NT2/D1 (cell line): Measurements from ENCODE around the gene SPOP.

Experiments
- DNase-seq: peaks from one replicate; pipeline ENCODE4 v3.0.0-alpha.2; 2011; ENCODE audit warnings: low read depth, low spot score
- H3K27me3 ChIP-seq: 2 replicates; pipeline ENCODE4 v1.6.0; 2011; ENCODE audit warnings: mild to moderate bottlenecking; ENCODE audit not compliant: insufficient read length, insufficient read depth
- H3K36me3 ChIP-seq: 2 replicates; pipeline ENCODE4 v1.6.1; 2011; ENCODE audit warnings: mild to moderate bottlenecking, low read length, mixed read lengths; ENCODE audit not compliant: insufficient read depth, insufficient read length
- H3K4me1 ChIP-seq: 2 replicates; pipeline ENCODE4 v1.5.1; 2011; ENCODE audit not compliant: insufficient read depth, insufficient read length
- H3K4me3 ChIP-seq: 2 replicates; pipeline ENCODE4 v1.5.1; 2011; ENCODE audit warnings: low read depth; ENCODE audit not compliant: insufficient read length
- H3K9ac ChIP-seq: 2 replicates; pipeline ENCODE4 v1.6.0; 2011; ENCODE audit warnings: low read depth; ENCODE audit not compliant: insufficient read length
- H3K9me3 ChIP-seq: 2 replicates; pipeline ENCODE4 v1.5.1; 2011; ENCODE audit warnings: mild to moderate bottlenecking, low read length; ENCODE audit not compliant: insufficient read depth
- SUZ12 ChIP-seq: IDR thresholded peaks from 2 replicates; pipeline ENCODE4 v1.6.1; 2011; ENCODE audit not compliant: insufficient read length, insufficient read depth; ENCODE audit errors: extremely low read depth
- YY1 ChIP-seq: IDR thresholded peaks from 2 replicates; pipeline ENCODE4 v1.6.1; 2011; ENCODE audit not compliant: insufficient read length, insufficient read depth
- ZNF274 ChIP-seq: IDR thresholded peaks from 2 replicates; pipeline ENCODE4 v1.6.1; 2011; ENCODE audit warnings: mild to moderate bottlenecking, low read depth, low read length

Gene SPOP

DNA sequence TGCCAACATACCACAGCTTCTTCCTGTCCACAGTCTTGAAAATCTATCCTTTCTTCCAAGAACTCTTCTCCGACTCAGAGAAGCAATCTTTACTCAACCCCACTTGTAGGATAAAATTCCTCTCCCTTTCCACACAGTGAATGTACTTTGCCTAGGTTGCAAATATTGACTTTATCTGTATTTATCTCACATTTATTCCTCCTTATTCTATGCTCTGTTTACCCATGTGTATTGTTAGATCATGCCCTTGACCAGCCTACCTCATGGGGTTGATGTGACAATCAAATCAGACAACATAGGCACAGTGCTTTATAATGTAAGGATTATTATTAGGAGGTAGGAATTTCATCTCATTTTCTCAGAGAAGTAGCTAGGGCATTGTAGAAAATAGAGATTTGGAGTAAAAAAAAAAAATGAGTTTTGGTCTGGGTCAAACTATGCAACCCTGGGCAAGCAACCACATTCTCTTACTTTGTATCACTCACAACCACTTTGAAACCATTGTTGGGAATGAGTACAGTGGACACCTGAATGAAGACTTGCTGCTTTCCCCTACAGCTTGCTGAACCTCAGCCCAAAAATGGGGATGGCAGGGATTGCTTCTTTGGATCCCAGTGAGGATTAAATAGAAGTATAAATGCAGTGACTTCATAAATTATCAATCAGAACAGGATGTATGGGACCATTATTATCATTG is 38.9 kb upstream of the SPOP start:
- Histone ChIP-seq H3K4me3 (no peak overlapping the region), H3K9ac (no peak overlapping the region), H3K36me3 (peaks cover 65% of the 10 kb centered on the region), H3K9me3 (no peaks in the 10 kb centered on the region), H3K27me3 (no peaks in the 10 kb centered on the region), H3K4me1 (peaks cover 6% of the 10 kb centered on the region)
- DNase-seq, result no peak
- no peak for TF ChIP-seq ZNF274
- TF ChIP-seq YY1, result no peak
- no peak for TF ChIP-seq SUZ12

DNA sequence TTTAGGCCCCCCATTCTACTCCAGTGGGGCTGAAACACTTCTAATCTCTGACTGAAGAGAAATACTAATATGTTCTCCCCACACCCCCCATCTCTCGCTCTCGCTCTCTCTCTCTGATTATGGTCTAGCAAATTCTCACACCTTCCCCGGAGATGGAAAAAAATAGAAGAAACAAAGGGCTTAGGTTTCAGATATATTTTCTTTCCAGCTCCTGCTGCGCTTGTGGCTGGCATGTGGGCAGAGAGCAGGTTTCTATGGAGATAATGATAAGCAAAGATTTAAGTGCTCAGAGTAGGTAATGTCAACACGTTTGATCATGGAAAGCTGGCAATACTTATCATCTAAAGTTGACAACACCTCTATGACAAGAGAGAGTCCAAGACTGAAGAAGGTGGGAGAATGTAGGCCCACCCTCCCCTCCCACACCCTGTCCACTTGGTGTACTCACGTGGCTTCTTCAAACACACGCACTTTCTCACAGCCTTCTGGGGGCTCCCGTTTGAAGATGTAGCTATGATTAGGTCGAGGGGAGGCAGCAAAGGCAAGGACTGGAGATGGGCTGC is 37.9 kb upstream of the SPOP start:
- Histone ChIP-seq H3K4me1 (peaks cover 6% of the 10 kb centered on the region), H3K4me3 (no peak overlapping the region), H3K9ac (no peak overlapping the region), H3K36me3 (peaks cover 66% of the 10 kb centered on the region), H3K27me3 (no peaks in the 10 kb centered on the region), H3K9me3 (no peaks in the 10 kb centered on the region)
- no peak for DNase-seq
- TF ChIP-seq SUZ12 (no peak), ZNF274 (no peak), YY1 (no peak)

- DNase-seq, result no peak
- no peak for TF ChIP-seq SUZ12
- TF ChIP-seq ZNF274, result no peak
- no peak for TF ChIP-seq YY1
- peaks cover 6% of the 10 kb centered on the region for H3K4me1 ChIP-seq
Measured at GRCh38 chr17:49715216-49715615, 37.3 kb upstream of the SPOP start.

GRCh38 chr17:49708515-49709183 is 30.8 kb upstream of the SPOP start:
- peaks cover 47% of the 10 kb centered on the region for H3K36me3 ChIP-seq
- no peaks in the 10 kb centered on the region for H3K27me3 ChIP-seq
- no peak overlapping the region for H3K9ac ChIP-seq
- no peaks in the 10 kb centered on the region for H3K4me1 ChIP-seq
- no peaks in the 10 kb centered on the region for H3K9me3 ChIP-seq
- no peak for DNase-seq
- no peak overlapping the region for H3K4me3 ChIP-seq
- TF ChIP-seq SUZ12, result no peak
- no peak for TF ChIP-seq YY1
- TF ChIP-seq ZNF274, result no peak

More at GRCh38 chr17:49715216-49715615, 37.3 kb upstream of the SPOP start:
- Histone ChIP-seq H3K9ac (no peak overlapping the region), H3K9me3 (no peaks in the 10 kb centered on the region), H3K27me3 (no peaks in the 10 kb centered on the region), H3K36me3 (peaks cover 66% of the 10 kb centered on the region), H3K4me3 (no peak overlapping the region)

DNA sequence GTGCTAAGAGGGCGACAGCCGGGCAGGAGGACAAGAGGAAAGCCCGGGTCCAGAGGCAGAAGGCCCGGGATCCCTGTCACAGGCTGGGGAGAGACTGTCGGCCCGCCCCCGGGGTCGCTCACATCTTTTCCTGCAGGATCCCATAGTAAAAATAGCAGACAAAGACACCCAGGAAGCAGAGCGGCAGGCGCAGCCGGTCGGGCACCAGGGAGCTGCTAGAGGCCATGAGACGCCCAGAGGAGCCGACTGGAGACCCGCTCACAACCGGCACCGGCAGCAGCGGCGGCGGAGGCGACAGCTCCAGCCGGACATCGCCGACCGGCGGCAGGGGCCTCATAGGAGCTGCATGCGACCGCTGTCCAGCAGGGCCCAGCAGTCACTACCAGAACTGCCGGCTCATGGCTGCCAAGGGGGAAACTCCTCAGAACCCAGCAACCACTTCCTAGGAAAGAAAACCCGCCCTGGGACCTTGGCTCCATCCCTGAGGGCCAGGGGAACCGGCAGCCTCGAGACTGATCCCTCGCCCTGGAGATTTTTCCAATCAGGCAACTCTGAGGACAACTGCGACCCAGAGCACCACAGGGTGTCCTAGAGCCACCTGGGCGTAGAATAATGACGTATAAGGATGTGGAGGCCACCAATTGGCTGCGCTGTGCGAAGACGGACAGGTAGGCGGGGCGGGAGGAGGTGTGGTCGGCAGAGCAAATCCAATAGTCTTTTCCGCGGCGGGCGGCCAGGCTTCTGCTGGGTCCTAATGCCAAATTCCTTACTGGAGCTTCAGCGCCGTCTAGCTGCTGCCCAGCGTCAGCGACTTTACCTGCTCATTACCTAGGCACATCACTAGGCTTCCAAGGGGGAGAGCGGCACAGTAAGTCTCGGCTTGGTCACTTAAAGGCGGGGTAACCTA is 30.0 kb upstream of the SPOP start, which contains the start of gene SLC35B1:
SLC35B1 (minus strand) TSS at position 357 of the 907 bp plus-strand sequence; CDS start at position 226, 131 bp downstream.
- H3K9ac ChIP-seq, result peak within 1 kb of the TSS; percentile 96
- H3K4me1 ChIP-seq, result no peaks in the 10 kb centered on the region
- H3K36me3 ChIP-seq, result peaks cover 54% of the 10 kb centered on the region
- H3K4me3 ChIP-seq, result peak within 1 kb of the TSS; percentile 92
- DNase-seq, result peak; percentile 95
- TF ChIP-seq SUZ12 (no peak), ZNF274 (no peak), YY1 (peak; percentile 5)
- H3K9me3 ChIP-seq, result no peaks in the 10 kb centered on the region
- no peaks in the 10 kb centered on the region for H3K27me3 ChIP-seq

DNA sequence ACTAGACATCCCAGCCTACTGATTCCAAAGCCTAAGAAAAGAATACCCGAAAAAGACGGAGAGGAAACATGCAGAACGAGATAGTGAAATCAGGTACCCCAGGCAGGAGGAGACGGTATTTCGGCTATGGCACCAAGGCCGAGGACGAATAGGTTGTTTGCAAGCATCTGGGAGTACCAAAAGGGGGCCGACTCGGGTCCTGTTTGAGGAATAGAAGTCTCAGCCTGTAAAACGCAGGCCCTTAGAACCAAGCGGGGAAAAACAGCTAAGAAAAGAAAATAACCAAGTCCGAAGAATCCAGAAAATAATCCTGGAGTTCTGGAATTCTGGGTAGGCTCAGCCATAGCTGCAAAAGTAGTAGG is 29.3 kb upstream of the SPOP start:
- peak overlapping the region; percentile 96 for H3K9ac ChIP-seq
- no peaks in the 10 kb centered on the region for H3K4me1 ChIP-seq
- peak overlapping the region; percentile 92 for H3K4me3 ChIP-seq
- no peak for DNase-seq
- TF ChIP-seq ZNF274, result no peak
- TF ChIP-seq SUZ12, result no peak
- TF ChIP-seq YY1, result peak; percentile 3
- no peaks in the 10 kb centered on the region for H3K9me3 ChIP-seq
- peaks cover 57% of the 10 kb centered on the region for H3K36me3 ChIP-seq
- no peaks in the 10 kb centered on the region for H3K27me3 ChIP-seq

DNA sequence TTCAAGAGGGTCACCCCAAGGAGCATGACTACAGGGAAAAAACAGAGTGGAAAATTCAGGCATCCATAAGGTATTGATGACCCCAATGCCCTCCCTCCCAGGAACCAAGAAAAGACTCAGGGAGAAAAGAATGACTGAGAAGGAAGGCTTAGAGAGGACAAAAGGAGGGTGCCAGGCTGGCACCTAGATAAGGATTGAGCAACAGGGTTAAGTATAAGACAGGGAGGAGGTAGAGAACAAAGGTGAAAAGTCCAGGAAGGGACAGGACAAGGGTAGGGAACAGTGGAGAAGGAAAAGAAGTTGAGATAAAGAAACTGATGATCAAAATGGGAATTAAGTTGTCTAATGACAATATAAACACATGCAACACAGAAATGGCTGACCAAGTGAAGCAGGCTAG is 27.4 kb upstream of the SPOP start:
- Histone ChIP-seq H3K9me3 (no peaks in the 10 kb centered on the region), H3K4me1 (no peaks in the 10 kb centered on the region), H3K9ac (no peak overlapping the region), H3K27me3 (no peaks in the 10 kb centered on the region), H3K36me3 (peaks cover 62% of the 10 kb centered on the region), H3K4me3 (no peak overlapping the region)
- no peak for TF ChIP-seq SUZ12
- no peak for TF ChIP-seq YY1
- no peak for TF ChIP-seq ZNF274
- no peak for DNase-seq
